ENCODE data around the gene RTN4R.
"Not testable (repeated sequence)": the region's sequence is repeated elsewhere in the genome, so short reads cannot be mapped to it uniquely, and the experiment has no call there.

Gene RTN4R

GRCh38 chr22:20282901-20283673 is 15.0 kb upstream of the RTN4R start:
- no peak overlapping the region for H3K4me3 ChIP-seq (ENCODE audit: low read depth in 1 of 2, low read length in 2 of 2)
- no peak for ATAC-seq (ENCODE audit: insufficient read depth, low read depth)

GRCh38 chr22:20281891-20282290 is 13.8 kb upstream of the RTN4R start:
- no peak overlapping the region for H3K9ac ChIP-seq (ENCODE audit: low read depth, low read length)
- no peak overlapping the region for H3K4me3 ChIP-seq (ENCODE audit: low read depth in 1 of 2, low read length in 2 of 2)
- no peaks in the 10 kb centered on the region for H3K79me2 ChIP-seq (ENCODE audit: insufficient read depth, low read length)
- no peak overlapping the region for H2AFZ ChIP-seq (ENCODE audit: low read depth, low read length)
- DNase-seq (no peak), ATAC-seq (ENCODE audit: insufficient read depth, low read depth) (no peak)
- H3K4me1 ChIP-seq (ENCODE audit: insufficient read depth, low read length): no peaks in the 10 kb centered on the region
- no peaks in the 10 kb centered on the region for H3K36me3 ChIP-seq (ENCODE audit: insufficient read depth, low read length)
- no peaks in the 10 kb centered on the region for H3K27me3 ChIP-seq (ENCODE audit: insufficient read depth, low read length, poor library complexity)
- H3K9me3 ChIP-seq (ENCODE audit: insufficient read depth, low read length, severe bottlenecking): no peaks in the 10 kb centered on the region
- H3K27ac ChIP-seq (ENCODE audit: low read length): no peak overlapping the region
- no peak overlapping the region for H3K4me2 ChIP-seq (ENCODE audit: insufficient read depth, low read length)
- H4K20me1 ChIP-seq (ENCODE audit: insufficient read depth, low read length): no peaks in the 10 kb centered on the region
- TF ChIP-seq, protein P1, sequence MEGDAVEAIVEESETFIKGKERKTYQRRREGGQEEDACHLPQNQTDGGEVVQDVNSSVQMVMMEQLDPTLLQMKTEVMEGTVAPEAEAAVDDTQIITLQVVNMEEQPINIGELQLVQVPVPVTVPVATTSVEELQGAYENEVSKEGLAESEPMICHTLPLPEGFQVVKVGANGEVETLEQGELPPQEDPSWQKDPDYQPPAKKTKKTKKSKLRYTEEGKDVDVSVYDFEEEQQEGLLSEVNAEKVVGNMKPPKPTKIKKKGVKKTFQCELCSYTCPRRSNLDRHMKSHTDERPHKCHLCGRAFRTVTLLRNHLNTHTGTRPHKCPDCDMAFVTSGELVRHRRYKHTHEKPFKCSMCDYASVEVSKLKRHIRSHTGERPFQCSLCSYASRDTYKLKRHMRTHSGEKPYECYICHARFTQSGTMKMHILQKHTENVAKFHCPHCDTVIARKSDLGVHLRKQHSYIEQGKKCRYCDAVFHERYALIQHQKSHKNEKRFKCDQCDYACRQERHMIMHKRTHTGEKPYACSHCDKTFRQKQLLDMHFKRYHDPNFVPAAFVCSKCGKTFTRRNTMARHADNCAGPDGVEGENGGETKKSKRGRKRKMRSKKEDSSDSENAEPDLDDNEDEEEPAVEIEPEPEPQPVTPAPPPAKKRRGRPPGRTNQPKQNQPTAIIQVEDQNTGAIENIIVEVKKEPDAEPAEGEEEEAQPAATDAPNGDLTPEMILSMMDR (IDR thresholded peaks at IDR 0.05; ENCODE audit: borderline replicate concordance, extremely low read depth, low read length, poor library complexity, severe bottlenecking): no peak
- TF ChIP-seq EZH2 (IDR thresholded peaks at IDR 0.05; ENCODE audit: borderline replicate concordance, low read depth, low read length, severe bottlenecking): no peak

More at GRCh38 chr22:20282901-20283673, 15.0 kb upstream of the RTN4R start:
- no peak for DNase-seq
- no peaks in the 10 kb centered on the region for H3K9me3 ChIP-seq (ENCODE audit: insufficient read depth, low read length, severe bottlenecking)
- TF ChIP-seq, protein P1 (IDR thresholded peaks at IDR 0.05; ENCODE audit: borderline replicate concordance, extremely low read depth, low read length, poor library complexity, severe bottlenecking): no peak
- TF ChIP-seq EZH2 (IDR thresholded peaks at IDR 0.05; ENCODE audit: borderline replicate concordance, low read depth, low read length, severe bottlenecking): no peak
- no peaks in the 10 kb centered on the region for H3K4me1 ChIP-seq (ENCODE audit: insufficient read depth, low read length)
- H4K20me1 ChIP-seq (ENCODE audit: insufficient read depth, low read length): no peaks in the 10 kb centered on the region
- H3K27ac ChIP-seq (ENCODE audit: low read length): no peak overlapping the region
- H2AFZ ChIP-seq (ENCODE audit: low read depth, low read length): no peak overlapping the region
- no peaks in the 10 kb centered on the region for H3K79me2 ChIP-seq (ENCODE audit: insufficient read depth, low read length)
- no peaks in the 10 kb centered on the region for H3K27me3 ChIP-seq (ENCODE audit: insufficient read depth, low read length, poor library complexity)
- H3K4me2 ChIP-seq (ENCODE audit: insufficient read depth, low read length): no peak overlapping the region
- H3K36me3 ChIP-seq (ENCODE audit: insufficient read depth, low read length): no peaks in the 10 kb centered on the region
- no peak overlapping the region for H3K9ac ChIP-seq (ENCODE audit: low read depth, low read length)

DNA sequence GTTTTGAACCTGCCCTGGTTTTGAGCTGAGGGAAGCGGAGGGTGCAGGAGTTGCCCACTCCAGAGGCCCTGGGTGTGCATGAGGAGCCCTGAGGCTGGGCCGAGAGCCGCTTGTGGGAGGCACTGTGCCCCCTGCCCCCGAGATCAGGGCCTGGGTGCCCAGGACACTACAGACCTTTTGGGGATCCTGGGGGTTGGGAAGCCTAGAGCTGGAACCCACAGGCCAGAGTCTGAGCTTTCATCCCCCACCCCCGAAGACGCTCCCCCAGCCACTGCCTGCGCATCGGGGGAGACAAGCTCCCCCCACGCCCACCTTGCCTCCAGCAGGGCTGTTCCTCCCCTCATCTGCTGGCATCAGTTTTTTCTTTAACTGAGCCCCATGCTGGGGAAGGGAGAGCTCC is 13.4 kb upstream of the RTN4R start:
- not testable (repeated sequence) for H3K4me2 ChIP-seq (ENCODE audit: insufficient read depth, low read length); H3K27ac ChIP-seq (ENCODE audit: low read length); H3K4me1 ChIP-seq (ENCODE audit: insufficient read depth, low read length); H2AFZ ChIP-seq (ENCODE audit: low read depth, low read length); H3K79me2 ChIP-seq (ENCODE audit: insufficient read depth, low read length); H4K20me1 ChIP-seq (ENCODE audit: insufficient read depth, low read length); DNase-seq; H3K27me3 ChIP-seq (ENCODE audit: insufficient read depth, low read length, poor library complexity); H3K36me3 ChIP-seq (ENCODE audit: insufficient read depth, low read length); H3K4me3 ChIP-seq (ENCODE audit: low read depth in 1 of 2, low read length in 2 of 2); ATAC-seq (ENCODE audit: insufficient read depth, low read depth); H3K9me3 ChIP-seq (ENCODE audit: insufficient read depth, low read length, severe bottlenecking); H3K9ac ChIP-seq (ENCODE audit: low read depth, low read length)

GRCh38 chr22:20280866-20281265 is 12.7 kb upstream of the RTN4R start:
- DNase-seq (no peak), ATAC-seq (ENCODE audit: insufficient read depth, low read depth) (no peak)
- Histone ChIP-seq H3K9ac (ENCODE audit: low read depth, low read length) (no peak overlapping the region), H3K79me2 (ENCODE audit: insufficient read depth, low read length) (no peaks in the 10 kb centered on the region), H3K27ac (ENCODE audit: low read length) (no peak overlapping the region), H3K4me2 (ENCODE audit: insufficient read depth, low read length) (no peak overlapping the region), H2AFZ (ENCODE audit: low read depth, low read length) (no peak overlapping the region), H3K4me1 (ENCODE audit: insufficient read depth, low read length) (no peaks in the 10 kb centered on the region), H3K9me3 (ENCODE audit: insufficient read depth, low read length, severe bottlenecking) (no peaks in the 10 kb centered on the region), H3K4me3 (ENCODE audit: low read depth in 1 of 2, low read length in 2 of 2) (no peak overlapping the region), H3K27me3 (ENCODE audit: insufficient read depth, low read length, poor library complexity) (no peaks in the 10 kb centered on the region), H3K36me3 (ENCODE audit: insufficient read depth, low read length) (no peaks in the 10 kb centered on the region), H4K20me1 (ENCODE audit: insufficient read depth, low read length) (no peaks in the 10 kb centered on the region)
- TF ChIP-seq, protein P1 (IDR thresholded peaks at IDR 0.05; ENCODE audit: borderline replicate concordance, extremely low read depth, low read length, poor library complexity, severe bottlenecking): no peak
- TF ChIP-seq EZH2 (IDR thresholded peaks at IDR 0.05; ENCODE audit: borderline replicate concordance, low read depth, low read length, severe bottlenecking): no peak

- H2AFZ ChIP-seq (ENCODE audit: low read depth, low read length); H3K36me3 ChIP-seq (ENCODE audit: insufficient read depth, low read length); ATAC-seq (ENCODE audit: insufficient read depth, low read depth); H4K20me1 ChIP-seq (ENCODE audit: insufficient read depth, low read length); H3K9ac ChIP-seq (ENCODE audit: low read depth, low read length); H3K4me3 ChIP-seq (ENCODE audit: low read depth in 1 of 2, low read length in 2 of 2); H3K4me2 ChIP-seq (ENCODE audit: insufficient read depth, low read length); H3K79me2 ChIP-seq (ENCODE audit: insufficient read depth, low read length); H3K9me3 ChIP-seq (ENCODE audit: insufficient read depth, low read length, severe bottlenecking); H3K27me3 ChIP-seq (ENCODE audit: insufficient read depth, low read length, poor library complexity); DNase-seq; H3K4me1 ChIP-seq (ENCODE audit: insufficient read depth, low read length); H3K27ac ChIP-seq (ENCODE audit: low read length): not testable (repeated sequence)
Observed at GRCh38 chr22:20280163-20280562, 12.0 kb upstream of the RTN4R start.

All from DND-41 (cell line).